ENCODE measurements around the gene ZNF48.

ZNF48 gene

GRCh38 chr16:30395155-30395991, at the start of gene ZNF48:
Gene ZNF48, plus strand, starts transcription at chr16:30395420. Its CDS starts 375 bp downstream, at chr16:30395795.
- DNase-seq, result peak; percentile 90

- no peak for DNase-seq
Measured at GRCh38 chr16:30346286-30346685, 48.9 kb upstream of the ZNF48 start.

- no peak for DNase-seq
Measured at GRCh38 chr16:30348113-30348512, 47.1 kb upstream of the ZNF48 start.

GRCh38 chr16:30348929-30349328, 46.3 kb upstream of the ZNF48 start:
- no peak for DNase-seq

- DNase-seq, result no peak
Measured at GRCh38 chr16:30349675-30350074, 45.5 kb upstream of the ZNF48 start.

- DNase-seq, result no peak
Measured at GRCh38 chr16:30350134-30350871, 44.9 kb upstream of the ZNF48 start.

- no peak for DNase-seq
Measured at GRCh38 chr16:30351001-30351441, 44.2 kb upstream of the ZNF48 start.

GRCh38 chr16:30351586-30352419, 43.4 kb upstream of the ZNF48 start:
- no peak for DNase-seq

- no peak for DNase-seq
Measured at GRCh38 chr16:30352488-30353401, 42.5 kb upstream of the ZNF48 start.

- DNase-seq, result no peak
Measured at GRCh38 chr16:30353438-30354129, 41.6 kb upstream of the ZNF48 start.

- DNase-seq, result no peak
Measured at GRCh38 chr16:30354423-30355143, 40.6 kb upstream of the ZNF48 start.

GRCh38 chr16:30355144-30355953, 39.9 kb upstream of the ZNF48 start, which contains the start of gene CD2BP2:
Gene CD2BP2, minus strand, starts transcription at chr16:30355308. Its CDS starts 627 bp downstream, at chr16:30354681.
- peak; percentile 97 for DNase-seq

- DNase-seq, result no peak
Measured at GRCh38 chr16:30355954-30356308, 39.3 kb upstream of the ZNF48 start.

GRCh38 chr16:30356401-30357084, 38.7 kb upstream of the ZNF48 start:
- DNase-seq, result peak; percentile 43

- DNase-seq, result no peak
Measured at GRCh38 chr16:30357085-30357714, 38.0 kb upstream of the ZNF48 start.

- no peak for DNase-seq
Measured at GRCh38 chr16:30357715-30358576, 37.3 kb upstream of the ZNF48 start.

- DNase-seq, result no peak
Measured at GRCh38 chr16:30358577-30358936, 36.7 kb upstream of the ZNF48 start.
